Neuron (in vitro differentiated cells): Measurements from ENCODE around the gene CUEDC1.

Source experiments
- H2AFZ ChIP-seq: one replicate; pipeline ENCODE4 v1.6.1; 2013; ENCODE audit warnings: low read depth, mild to moderate bottlenecking, inconsistent platforms, low read length, moderate library complexity
- H3K27me3 ChIP-seq: one replicate; pipeline ENCODE4 v1.6.1; 2013; ENCODE audit warnings: low read length; ENCODE audit not compliant: insufficient read depth
- H3K36me3 ChIP-seq: one replicate; pipeline ENCODE4 v1.6.1; 2013; ENCODE audit warnings: low read length; ENCODE audit not compliant: insufficient read depth
- H3K4me1 ChIP-seq: one replicate; pipeline ENCODE4 v1.6.1; 2013; ENCODE audit warnings: low read length; ENCODE audit not compliant: insufficient read depth
- H3K4me3 ChIP-seq: 2 replicates; pipeline ENCODE4 v1.5.1; 2013; ENCODE audit warnings: mild to moderate bottlenecking, low read length, moderate library complexity
- H3K9me3 ChIP-seq: one replicate; pipeline ENCODE4 v1.6.1; 2013; ENCODE audit warnings: low read length

CUEDC1 gene, protein sequence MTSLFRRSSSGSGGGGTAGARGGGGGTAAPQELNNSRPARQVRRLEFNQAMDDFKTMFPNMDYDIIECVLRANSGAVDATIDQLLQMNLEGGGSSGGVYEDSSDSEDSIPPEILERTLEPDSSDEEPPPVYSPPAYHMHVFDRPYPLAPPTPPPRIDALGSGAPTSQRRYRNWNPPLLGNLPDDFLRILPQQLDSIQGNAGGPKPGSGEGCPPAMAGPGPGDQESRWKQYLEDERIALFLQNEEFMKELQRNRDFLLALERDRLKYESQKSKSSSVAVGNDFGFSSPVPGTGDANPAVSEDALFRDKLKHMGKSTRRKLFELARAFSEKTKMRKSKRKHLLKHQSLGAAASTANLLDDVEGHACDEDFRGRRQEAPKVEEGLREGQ

DNA sequence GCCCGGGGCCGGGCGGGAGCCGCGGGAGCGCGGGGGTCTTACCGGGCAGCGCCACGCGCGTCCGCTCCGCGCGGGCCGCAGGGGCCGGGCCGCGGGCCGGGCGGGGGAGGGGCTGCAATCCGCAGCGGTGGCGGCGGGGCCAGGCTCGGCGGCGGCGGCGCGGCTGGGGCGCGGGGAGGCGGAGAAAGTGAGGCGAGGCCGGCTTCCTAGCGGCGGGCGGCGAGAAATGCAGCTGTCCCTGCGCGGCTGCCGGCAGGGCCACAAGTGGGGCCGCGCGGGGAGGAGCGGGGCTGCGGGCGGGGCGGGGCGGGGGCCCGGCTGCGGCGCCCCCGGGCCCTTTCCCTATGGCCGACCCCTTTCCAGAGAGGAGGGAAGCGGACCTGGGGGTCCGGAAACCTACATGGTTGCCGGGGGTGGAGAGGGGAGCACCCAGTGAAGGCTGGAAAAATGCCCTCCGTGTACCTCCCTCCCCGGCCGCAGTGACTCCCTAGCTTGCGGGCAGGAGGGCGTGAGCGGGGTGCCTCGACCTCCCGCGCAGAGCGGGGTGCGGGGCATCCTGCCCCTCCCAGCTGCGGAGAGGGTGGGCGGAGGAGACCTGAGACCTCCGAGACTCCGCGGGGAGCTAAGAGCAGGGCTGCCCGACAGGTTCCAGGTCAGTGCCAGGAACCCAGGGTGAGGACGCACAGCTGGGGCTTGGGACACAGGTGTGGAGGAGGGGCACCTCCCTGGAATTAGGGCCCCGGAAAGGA lies at the start of gene CUEDC1:
TSS of gene CUEDC1 (minus strand) at position 230 of the 749 bp plus-strand sequence. CDS start 69,848 bp downstream, outside the sequence.
- peak within 1 kb of the TSS; percentile 59 for H3K4me3 ChIP-seq

DNA sequence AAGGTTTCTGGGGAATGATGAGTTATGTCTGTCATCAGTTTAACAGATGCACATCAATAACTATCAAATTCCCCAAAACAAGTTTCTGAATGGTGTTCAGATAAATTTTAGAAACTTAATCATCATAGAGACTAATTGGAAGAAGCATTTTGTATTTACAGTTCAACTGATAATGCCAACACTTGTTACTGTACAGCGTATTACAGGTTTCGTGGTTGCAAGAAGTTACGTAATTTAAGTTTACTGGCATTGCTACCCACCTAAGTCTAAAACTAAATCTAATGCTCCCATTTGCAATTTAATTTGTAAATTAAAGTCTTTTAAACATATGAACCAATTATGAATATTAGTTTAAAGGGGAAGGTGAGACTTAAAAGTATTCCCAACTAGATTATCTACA lies 48.8 kb upstream of the CUEDC1 start:
- Histone ChIP-seq H3K9me3 (peaks cover 4% of the 10 kb centered on the region), H3K36me3 (peaks cover 54% of the 10 kb centered on the region), H3K4me3 (peak overlapping the region; percentile 80), H3K4me1 (peaks cover 44% of the 10 kb centered on the region), H2AFZ (no peak overlapping the region), H3K27me3 (no peaks in the 10 kb centered on the region)

More for the DNA sequence above, at the start of gene CUEDC1:
- Histone ChIP-seq H3K4me1 (peaks cover 39% of the 10 kb centered on the region), H3K27me3 (no peaks in the 10 kb centered on the region), H2AFZ (peak within 1 kb of the TSS; percentile 60), H3K9me3 (no peaks in the 10 kb centered on the region), H3K36me3 (no peaks in the 10 kb centered on the region)

DNA sequence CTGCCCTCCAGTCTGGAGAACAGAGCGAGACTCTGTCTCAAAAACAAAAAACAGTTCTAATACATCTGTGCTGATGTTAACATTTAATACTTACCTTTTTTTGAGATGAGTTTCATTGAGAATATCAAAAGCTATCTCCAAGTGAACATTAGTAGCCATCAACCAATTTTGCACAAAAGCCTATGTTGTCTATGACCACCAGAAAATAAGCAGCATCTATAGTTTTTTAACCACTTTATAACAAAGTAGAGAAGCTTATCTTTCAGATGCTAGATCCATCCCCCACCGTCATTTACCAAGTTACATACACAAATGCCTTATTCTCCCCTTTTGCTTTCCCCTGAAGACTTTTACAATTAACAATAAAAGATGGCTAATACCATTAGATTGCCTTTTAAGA lies 47.8 kb upstream of the CUEDC1 start:
- Histone ChIP-seq H3K4me1 (peaks cover 42% of the 10 kb centered on the region), H3K27me3 (no peaks in the 10 kb centered on the region), H3K4me3 (no peak overlapping the region), H3K36me3 (peaks cover 65% of the 10 kb centered on the region), H3K9me3 (no peaks in the 10 kb centered on the region), H2AFZ (no peak overlapping the region)

DNA sequence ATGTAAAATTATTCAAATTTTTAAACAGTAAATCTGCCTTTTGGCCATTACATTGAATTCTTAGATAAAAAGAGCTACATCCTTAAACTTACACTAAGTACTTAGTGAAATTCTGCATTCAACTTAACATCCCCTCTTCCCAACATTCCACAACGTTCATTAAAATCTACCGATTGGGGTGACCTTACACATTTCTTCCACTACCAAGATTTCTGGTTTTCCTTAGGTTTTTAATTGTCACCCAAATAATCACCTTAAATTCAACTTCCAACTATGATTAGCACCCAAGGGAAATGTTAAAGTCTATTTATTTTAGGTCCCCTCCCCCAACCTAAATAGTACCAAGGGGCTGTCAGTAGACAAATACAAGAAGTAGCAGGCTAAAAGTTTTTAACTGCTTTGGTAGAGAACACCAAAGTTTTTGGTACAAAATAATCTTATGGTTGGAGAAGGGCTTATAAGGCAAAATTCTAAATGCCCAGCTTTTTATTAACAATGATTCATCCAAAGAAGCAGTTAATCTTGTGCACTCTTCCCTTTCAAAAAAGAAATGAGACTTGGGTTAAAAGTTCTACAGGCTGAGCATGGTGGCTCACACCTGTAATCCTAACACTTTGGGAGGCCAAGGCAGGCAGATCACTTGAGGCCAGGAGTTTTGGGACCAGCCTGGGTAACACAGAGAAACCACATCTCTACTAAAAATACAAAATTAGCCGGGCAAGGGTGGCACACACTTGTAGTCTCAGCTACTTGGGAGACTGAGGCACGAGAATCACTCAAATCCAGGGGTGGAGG lies 47.1 kb upstream of the CUEDC1 start:
- Histone ChIP-seq H3K4me3 (no peak overlapping the region), H3K36me3 (peaks cover 71% of the 10 kb centered on the region)

DNA sequence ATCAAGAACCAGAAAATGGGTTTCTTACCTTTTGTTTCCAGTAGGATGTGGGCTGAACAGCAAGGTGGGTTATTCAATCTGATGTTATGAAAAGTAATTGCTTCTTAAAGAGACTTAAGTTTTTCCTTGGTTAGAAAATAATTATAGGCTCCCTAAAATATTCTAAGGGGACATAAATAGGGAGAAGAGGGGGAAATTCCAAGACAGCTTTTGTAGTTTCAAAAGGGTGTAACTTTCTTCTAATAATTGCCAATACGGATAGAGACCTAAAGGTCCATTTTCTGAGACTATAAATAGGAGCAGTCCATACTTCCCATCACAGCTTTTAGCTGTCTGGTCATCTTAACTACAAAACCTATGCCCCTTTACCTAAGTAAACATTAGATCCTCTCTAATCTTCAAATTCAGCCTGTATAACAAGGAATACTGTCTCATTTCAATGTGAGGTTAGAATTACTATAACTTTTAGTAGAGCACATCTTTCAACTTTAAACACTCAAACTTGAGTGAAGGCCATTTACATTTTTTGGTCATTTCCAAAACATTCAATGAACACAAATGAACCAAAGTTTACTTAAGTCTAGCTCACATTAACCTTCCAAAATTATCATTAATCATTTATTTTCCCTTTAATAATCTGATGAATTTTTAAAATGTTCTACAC lies 46.4 kb upstream of the CUEDC1 start:
- Histone ChIP-seq H3K27me3 (no peaks in the 10 kb centered on the region), H3K4me3 (no peak overlapping the region), H3K4me1 (peaks cover 41% of the 10 kb centered on the region), H3K36me3 (peaks cover 76% of the 10 kb centered on the region), H2AFZ (no peak overlapping the region), H3K9me3 (no peaks in the 10 kb centered on the region)

More for the DNA sequence above, 47.1 kb upstream of the CUEDC1 start:
- no peaks in the 10 kb centered on the region for H3K27me3 ChIP-seq
- H3K4me1 ChIP-seq = peaks cover 40% of the 10 kb centered on the region
- no peak overlapping the region for H2AFZ ChIP-seq
- no peaks in the 10 kb centered on the region for H3K9me3 ChIP-seq

DNA sequence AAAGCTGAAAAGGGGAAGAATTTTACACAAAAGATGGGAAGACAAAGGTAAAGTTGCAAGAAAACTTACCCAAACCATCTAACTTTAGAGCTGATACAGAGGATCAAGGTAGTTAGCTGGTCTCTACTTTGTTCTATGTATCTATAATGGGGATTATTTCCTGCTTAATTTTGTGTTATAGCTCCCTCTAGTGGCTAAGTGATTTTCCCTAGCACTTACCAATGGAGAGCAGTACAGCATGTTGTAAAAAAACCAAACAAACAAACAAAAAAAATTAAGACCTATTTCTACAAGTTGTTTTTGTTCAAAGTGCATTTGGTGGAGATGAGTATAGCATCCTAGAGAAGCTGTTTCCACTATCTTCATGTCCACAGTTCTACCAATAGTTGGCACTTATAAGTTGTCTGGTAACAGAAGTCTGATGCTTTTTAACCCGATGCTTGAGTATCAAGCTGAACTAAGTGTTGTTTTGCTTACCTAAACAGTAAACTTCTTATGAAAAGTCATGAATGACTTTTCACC lies 44.3 kb upstream of the CUEDC1 start:
- Histone ChIP-seq H3K36me3 (peaks cover 63% of the 10 kb centered on the region), H3K4me3 (no peak overlapping the region), H2AFZ (no peak overlapping the region), H3K4me1 (peaks cover 43% of the 10 kb centered on the region), H3K27me3 (no peaks in the 10 kb centered on the region), H3K9me3 (no peaks in the 10 kb centered on the region)

DNA sequence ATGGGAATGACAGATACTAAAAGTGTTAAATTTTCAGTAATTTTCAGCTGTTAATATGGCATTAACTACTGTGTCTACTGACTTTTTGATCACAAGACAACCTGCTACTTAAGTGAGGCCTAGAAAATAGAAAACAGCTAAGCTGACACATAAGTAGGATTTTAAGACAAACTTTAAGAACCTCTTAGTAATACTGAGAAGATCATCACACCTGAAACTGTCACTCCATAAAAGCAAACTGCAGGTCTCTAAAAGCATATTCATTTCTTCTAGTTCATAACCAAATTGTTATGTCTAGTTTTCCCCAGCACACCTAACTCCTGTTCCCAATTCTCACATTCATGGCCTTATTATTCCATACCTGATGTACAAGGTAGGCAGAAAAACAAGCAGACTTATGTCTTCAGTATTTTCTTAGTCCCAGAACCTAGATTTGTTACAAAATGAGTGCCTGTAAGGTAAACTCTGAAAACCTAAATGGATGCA lies 43.8 kb upstream of the CUEDC1 start:
- Histone ChIP-seq H3K4me3 (no peak overlapping the region), H3K36me3 (peaks cover 58% of the 10 kb centered on the region), H3K9me3 (no peaks in the 10 kb centered on the region), H3K4me1 (peaks cover 43% of the 10 kb centered on the region), H3K27me3 (no peaks in the 10 kb centered on the region), H2AFZ (no peak overlapping the region)

DNA sequence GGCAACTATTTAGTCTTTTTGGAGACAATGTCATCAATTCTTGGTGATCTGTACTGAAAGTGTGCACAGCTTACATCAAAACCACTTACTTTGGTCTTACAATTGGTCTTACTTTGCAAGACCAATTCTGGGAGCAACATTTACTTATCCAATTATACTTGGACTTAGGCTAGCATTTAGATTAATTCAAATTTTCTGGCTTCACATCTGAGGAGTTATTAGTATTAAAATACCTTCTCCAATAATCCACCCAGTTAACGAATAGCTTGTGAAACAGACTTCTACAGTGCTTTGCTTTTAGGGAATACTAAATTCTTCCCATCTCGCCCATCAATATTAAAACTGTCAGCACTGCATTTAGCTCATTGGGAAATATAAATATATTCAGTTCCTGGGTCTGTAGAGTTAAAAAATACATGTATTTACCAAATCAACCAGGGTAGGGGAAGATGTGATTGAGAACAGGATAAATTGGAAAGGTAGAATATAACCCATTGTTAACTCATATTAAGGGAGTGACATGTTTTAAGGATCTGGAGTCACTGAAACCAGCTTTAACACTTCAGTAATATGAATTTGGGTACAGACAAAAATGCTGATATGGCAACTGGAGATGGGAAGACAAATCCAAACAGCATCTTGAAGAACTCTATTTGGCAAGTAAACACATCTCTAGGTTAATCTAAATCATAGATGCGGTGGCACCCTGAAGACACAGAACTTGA lies 42.0 kb upstream of the CUEDC1 start:
- H3K36me3 ChIP-seq = peaks cover 40% of the 10 kb centered on the region
- H3K27me3 ChIP-seq = no peaks in the 10 kb centered on the region
- no peak overlapping the region for H3K4me3 ChIP-seq
- no peaks in the 10 kb centered on the region for H3K9me3 ChIP-seq
- no peak overlapping the region for H2AFZ ChIP-seq
- peaks cover 41% of the 10 kb centered on the region for H3K4me1 ChIP-seq

DNA sequence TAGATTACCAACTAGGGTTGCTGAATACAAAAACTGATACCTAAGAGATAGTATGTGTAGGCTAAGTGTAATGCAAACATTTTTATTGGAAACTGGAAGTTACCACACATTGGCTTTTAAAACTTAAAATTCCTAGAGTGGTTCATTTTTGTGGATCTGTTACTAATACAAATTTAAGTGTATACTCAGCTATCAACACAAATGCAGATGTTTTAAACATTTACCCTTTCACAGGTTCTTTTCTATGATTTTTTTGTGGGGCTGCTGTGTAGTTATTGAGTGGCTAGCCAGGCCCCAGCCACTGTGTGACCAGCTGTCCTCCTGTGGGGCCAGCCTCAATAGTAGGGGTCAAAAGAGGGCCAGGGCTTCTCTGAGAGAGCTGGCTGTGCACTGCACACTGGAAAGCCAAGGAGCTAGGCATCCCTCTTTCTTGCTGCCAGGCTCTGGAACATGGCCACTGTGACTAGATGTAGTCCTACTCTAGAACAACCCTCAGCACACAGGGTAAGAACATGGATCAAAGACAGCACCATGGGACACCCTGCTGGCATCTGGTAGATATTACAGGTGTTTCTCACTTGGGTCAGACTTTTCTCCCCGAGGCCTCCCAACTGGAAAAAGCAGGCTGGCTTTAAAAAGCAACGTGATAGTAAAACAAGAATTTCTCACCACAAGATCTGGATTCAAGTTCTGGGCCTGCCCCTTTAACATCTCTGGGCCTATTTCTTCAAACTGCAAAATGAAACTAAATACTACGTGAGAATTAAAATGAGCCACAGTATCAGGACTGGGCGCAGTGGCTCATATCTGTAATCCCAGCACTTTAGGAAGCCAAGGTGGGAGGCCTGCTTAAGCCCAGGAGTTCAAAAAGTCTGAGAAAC lies 40.1 kb upstream of the CUEDC1 start:
- Histone ChIP-seq H3K9me3 (no peaks in the 10 kb centered on the region), H3K27me3 (no peaks in the 10 kb centered on the region), H3K4me1 (peaks cover 31% of the 10 kb centered on the region), H2AFZ (no peak overlapping the region), H3K4me3 (no peak overlapping the region), H3K36me3 (peaks cover 28% of the 10 kb centered on the region)

DNA sequence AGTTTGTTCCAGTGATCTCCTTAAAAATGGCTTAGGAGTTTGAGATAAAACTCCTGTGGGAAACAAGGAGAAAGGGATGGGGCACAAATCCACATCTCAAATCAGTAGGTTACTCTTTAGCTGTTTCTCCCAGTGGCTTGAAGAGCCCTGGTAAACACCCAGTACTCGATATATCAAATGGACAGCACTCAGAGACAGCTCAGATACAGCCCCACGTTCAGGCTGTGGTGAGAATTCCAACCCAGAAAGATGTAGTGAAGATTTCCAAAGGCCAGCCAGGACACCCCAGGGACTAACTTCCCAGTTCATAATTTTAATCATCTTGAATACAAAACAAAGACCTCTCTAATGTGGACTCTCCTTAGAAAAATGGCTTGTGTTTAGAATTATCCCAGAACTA lies 39.2 kb upstream of the CUEDC1 start:
- Histone ChIP-seq H3K27me3 (no peaks in the 10 kb centered on the region), H3K9me3 (no peaks in the 10 kb centered on the region), H3K36me3 (peaks cover 26% of the 10 kb centered on the region), H2AFZ (no peak overlapping the region), H3K4me3 (no peak overlapping the region), H3K4me1 (peaks cover 39% of the 10 kb centered on the region)
